WTC11 (cell line): ENCODE measurements around the gene SYNGAP1. TPM values are rescaled to one million over a fixed set of nuclear protein-coding genes. Genes with fewer than 3 reads are reported as not detected.

Experiments
- ATAC-seq: fragments of 200-7000 bp; cut with Tn5 transposase; 2 replicates; pipeline ENCODE4 v1.10.0; 2021; ENCODE audit warnings: mild to moderate bottlenecking, moderate library complexity
- CTCF ChIA-PET: fragments of 300-600 bp; sonication (Branson Sonifier 250); formaldehyde crosslinking; loops from one replicate; lab custom pipeline; 2021; ENCODE audit warnings: antibody characterized with exemption; lab: Charles Lee
- POLR2A ChIA-PET: fragments of 350-600 bp; sonication (Branson Sonifier 250); formaldehyde crosslinking; loops from one replicate; lab custom pipeline; 2021; ENCODE audit warnings: antibody characterized with exemption; lab: Charles Lee
- DNase-seq: peaks from one replicate; pipeline ENCODE4 v3.0.0; 2021; ENCODE audit warnings: low spot score
- H3K27ac Mint-ChIP-seq: 2 replicates; pipeline ENCODE4 v1.8.0; 2021; ENCODE audit warnings: mixed read lengths
- H3K27me3 Mint-ChIP-seq: 2 replicates; pipeline ENCODE4 v1.8.0; 2021; ENCODE audit warnings: low read depth, mild to moderate bottlenecking, moderate library complexity, mixed read lengths
- H3K36me3 Mint-ChIP-seq: 2 replicates; pipeline ENCODE4 v1.8.0; 2021; ENCODE audit warnings: mixed read lengths
- H3K4me1 Mint-ChIP-seq: 2 replicates; pipeline ENCODE4 v1.8.0; 2022; ENCODE audit warnings: mixed read lengths
- H3K4me3 Mint-ChIP-seq: 2 replicates; pipeline ENCODE4 v1.8.0; 2021; ENCODE audit warnings: mild to moderate bottlenecking, moderate library complexity, mixed read lengths
- H3K9me3 Mint-ChIP-seq: 2 replicates; pipeline ENCODE4 v1.8.0; 2021; ENCODE audit warnings: mixed read lengths
- ARID4B ChIP-seq: sonication (generic); formaldehyde crosslinking; IDR thresholded peaks from 2 replicates; pipeline ENCODE4 v1.8.0; 2023; ENCODE audit warnings: missing genetic modification reagents, mild to moderate bottlenecking, borderline replicate concordance
- E2F4 ChIP-seq: sonication (generic); formaldehyde crosslinking; IDR thresholded peaks from 2 replicates; pipeline ENCODE4 v1.8.1; 2022; ENCODE audit warnings: low read depth, mild to moderate bottlenecking, moderate library complexity, missing genetic modification reagents, borderline replicate concordance
- ESRRA ChIP-seq: sonication (generic); formaldehyde crosslinking; IDR thresholded peaks from 2 replicates; pipeline ENCODE4 v1.8.1; 2022; ENCODE audit warnings: mild to moderate bottlenecking, missing genetic modification reagents, borderline replicate concordance
- ETV6 ChIP-seq: sonication (generic); formaldehyde crosslinking; IDR thresholded peaks from 2 replicates; pipeline ENCODE4 v1.8.1; 2022; ENCODE audit warnings: mild to moderate bottlenecking, missing genetic modification reagents
- FOXK1 ChIP-seq: sonication (generic); formaldehyde crosslinking; IDR thresholded peaks from 2 replicates; pipeline ENCODE4 v1.8.0; 2022; ENCODE audit warnings: mild to moderate bottlenecking, moderate library complexity, missing genetic modification reagents
- GRHL2 ChIP-seq: fragments of 250-450 bp; sonication (Bioruptor Pico); IDR thresholded peaks from 2 replicates; pipeline ENCODE4 v1.8.0; 2022; ENCODE audit warnings: mild to moderate bottlenecking, moderate library complexity; ENCODE audit not compliant: insufficient replicate concordance, severe bottlenecking
- HMGXB4 ChIP-seq: sonication (generic); formaldehyde crosslinking; IDR thresholded peaks from 2 replicates; pipeline ENCODE4 v1.8.1; 2023; ENCODE audit warnings: mild to moderate bottlenecking, moderate library complexity, missing genetic modification reagents
- IRF1 ChIP-seq: sonication (generic); formaldehyde crosslinking; IDR thresholded peaks from 2 replicates; pipeline ENCODE4 v1.8.0; 2023; ENCODE audit warnings: missing genetic modification reagents
- NFATC4 ChIP-seq: fragments of 250-450 bp; sonication (Bioruptor Pico); IDR thresholded peaks from 2 replicates; pipeline ENCODE4 v1.9.0; 2021; ENCODE audit warnings: mild to moderate bottlenecking
- PREB ChIP-seq: sonication (generic); formaldehyde crosslinking; IDR thresholded peaks from 2 replicates; pipeline ENCODE4 v1.8.1; 2022; ENCODE audit warnings: mild to moderate bottlenecking, missing genetic modification reagents, moderate library complexity, borderline replicate concordance
- RELA ChIP-seq: sonication (generic); formaldehyde crosslinking; IDR thresholded peaks from 2 replicates; pipeline ENCODE4 v1.8.1; 2022; ENCODE audit warnings: missing genetic modification reagents, mild to moderate bottlenecking, borderline replicate concordance
- RORB ChIP-seq: fragments of 250-450 bp; sonication (Bioruptor Pico); IDR thresholded peaks from 2 replicates; pipeline ENCODE4 v1.9.0; 2021; ENCODE audit warnings: mild to moderate bottlenecking
- SP1 ChIP-seq: sonication (generic); formaldehyde crosslinking; conservative IDR thresholded peaks from 2 replicates; pipeline ENCODE4 v1.8.1; 2022; ENCODE audit warnings: missing genetic modification reagents
- USF2 ChIP-seq: sonication (generic); formaldehyde crosslinking; IDR thresholded peaks from 2 replicates; pipeline ENCODE4 v1.8.1; 2023; ENCODE audit warnings: mild to moderate bottlenecking, missing genetic modification reagents, moderate library complexity
- ZNF138 ChIP-seq: sonication (generic); formaldehyde crosslinking; conservative IDR thresholded peaks from 2 replicates; pipeline ENCODE4 v1.8.1; 2022; ENCODE audit warnings: mild to moderate bottlenecking, moderate library complexity, missing genetic modification reagents
- ZNF317 ChIP-seq: sonication (generic); formaldehyde crosslinking; IDR thresholded peaks from 2 replicates; pipeline ENCODE4 v1.8.1; 2023; ENCODE audit warnings: low read depth, mild to moderate bottlenecking, moderate library complexity, missing genetic modification reagents, borderline replicate concordance
- ZNF512 ChIP-seq: sonication (generic); formaldehyde crosslinking; IDR thresholded peaks from 2 replicates; pipeline ENCODE4 v1.8.1; 2022; ENCODE audit warnings: missing genetic modification reagents, borderline replicate concordance
- ZNF532 ChIP-seq: fragments of 250-450 bp; sonication (Bioruptor Pico); IDR thresholded peaks from 2 replicates; pipeline ENCODE4 v1.9.0; 2021; ENCODE audit warnings: mild to moderate bottlenecking, borderline replicate concordance
- total RNA-seq: library from RNA; stranded (reverse); gene quantifications from 3 replicates; pipeline ENCODE4 v1.2.3, GENCODE V29; 2021

Gene SYNGAP1
- total RNA-seq, 1 experiment from 2014 or later, result 139 TPM

- Mint-ChIP-seq H3K4me3 (peak overlapping the region; percentile 73), H3K27me3 (no peaks in the 10 kb centered on the region; the same call in 1 of the 2 replicates), H3K4me1 (peaks cover 66% of the 10 kb centered on the region), H3K9me3 (no peaks in the 10 kb centered on the region), H3K36me3 (peaks cover 19% of the 10 kb centered on the region), H3K27ac (no peak overlapping the region)
- POLR2A ChIA-PET, result no interaction called here
- DNase-seq (no peak), ATAC-seq (no peak)
- no peak for TF ChIP-seq PREB (CRISPR knock-in tag)
- TF ChIP-seq GRHL2 (CRISPR knock-in tag), result no peak
- TF ChIP-seq ZNF512, result no peak
- TF ChIP-seq IRF1 (CRISPR knock-in tag), result no peak
- TF ChIP-seq ESRRA (CRISPR knock-in tag), result no peak
- TF ChIP-seq HMGXB4, result no peak
- TF ChIP-seq ZNF138 (CRISPR knock-in tag), result no peak
- no peak for TF ChIP-seq SP1 (CRISPR knock-in tag)
- TF ChIP-seq USF2, result no peak
- CTCF ChIA-PET, result no interaction called here
Observed at GRCh38 chr6:33421344-33421643, 1.4 kb downstream of the SYNGAP1 start.

GRCh38 chr6:33423777-33424176, 3.9 kb downstream of the SYNGAP1 start:
- H3K27ac Mint-ChIP-seq, result peak overlapping the region; percentile 93; the same call in 1 of the 2 replicates
- no peak for TF ChIP-seq RELA (CRISPR knock-in tag)
- TF ChIP-seq ZNF317 (CRISPR knock-in tag), result no peak
- no peak for TF ChIP-seq RORB (CRISPR knock-in tag)
- no peak for TF ChIP-seq E2F4 (CRISPR knock-in tag)
- TF ChIP-seq FOXK1, result no peak
- no peak for TF ChIP-seq NFATC4
- no peak for TF ChIP-seq ETV6 (CRISPR knock-in tag)
- TF ChIP-seq ZNF532 (CRISPR knock-in tag), result no peak
- no peak for TF ChIP-seq ARID4B (CRISPR knock-in tag)
- no peak for TF ChIP-seq ZNF138 (CRISPR knock-in tag)

More at GRCh38 chr6:33423777-33424176, 3.9 kb downstream of the SYNGAP1 start:
- Mint-ChIP-seq H3K4me1 (peaks cover 63% of the 10 kb centered on the region), H3K27me3 (no peaks in the 10 kb centered on the region; the same call in 1 of the 2 replicates), H3K36me3 (peaks cover 13% of the 10 kb centered on the region), H3K4me3 (peak overlapping the region; percentile 85; the same call in 1 of the 2 replicates), H3K9me3 (no peaks in the 10 kb centered on the region)
- CTCF ChIA-PET, result no interaction called here
- DNase-seq (no peak), ATAC-seq (no peak)
- POLR2A ChIA-PET, result no interaction called here
